DMS79 (cell line): ENCODE data around the gene IL12RB2.
"Not testable (repeated sequence)": the region's sequence is repeated elsewhere in the genome, so short reads cannot be mapped to it uniquely, and the experiment has no call there.

Experiments used
- DNase-seq: peaks from one replicate; lab custom pipeline; 2025; lab: John Stamatoyannopoulos, UW

The IL12RB2 gene

GRCh38 chr1:67431156-67431765, 123.6 kb downstream of the IL12RB2 start:
- no peak for DNase-seq

GRCh38 chr1:67431869-67432578, 124.4 kb downstream of the IL12RB2 start:
- no peak for DNase-seq

- DNase-seq, result no peak
Observed at GRCh38 chr1:67432745-67433144, 125.1 kb downstream of the IL12RB2 start.

- DNase-seq, result no peak
Observed at GRCh38 chr1:67433837-67434236, 126.2 kb downstream of the IL12RB2 start.

GRCh38 chr1:67434491-67434890, 126.8 kb downstream of the IL12RB2 start:
- DNase-seq, result no peak

GRCh38 chr1:67436511-67437055, 128.9 kb downstream of the IL12RB2 start:
- DNase-seq, result no peak

- no peak for DNase-seq
Observed at GRCh38 chr1:67437961-67438360, 130.3 kb downstream of the IL12RB2 start.

- DNase-seq, result no peak
Observed at GRCh38 chr1:67439277-67440029, 131.8 kb downstream of the IL12RB2 start.

- no peak for DNase-seq
Observed at GRCh38 chr1:67440339-67440738, 132.7 kb downstream of the IL12RB2 start.

- no peak for DNase-seq
Observed at GRCh38 chr1:67441183-67441582, 133.5 kb downstream of the IL12RB2 start.

- DNase-seq, result no peak
Observed at GRCh38 chr1:67441739-67442281, 134.1 kb downstream of the IL12RB2 start.

- DNase-seq, result not testable (repeated sequence)
Observed at GRCh38 chr1:67446014-67446413, 138.3 kb downstream of the IL12RB2 start.
